ENCODE data around the gene SLC25A43.
"Not testable (repeated sequence)": the region's sequence is repeated elsewhere in the genome, so short reads cannot be mapped to it uniquely, and the experiment has no call there.

The SLC25A43 gene

DNA sequence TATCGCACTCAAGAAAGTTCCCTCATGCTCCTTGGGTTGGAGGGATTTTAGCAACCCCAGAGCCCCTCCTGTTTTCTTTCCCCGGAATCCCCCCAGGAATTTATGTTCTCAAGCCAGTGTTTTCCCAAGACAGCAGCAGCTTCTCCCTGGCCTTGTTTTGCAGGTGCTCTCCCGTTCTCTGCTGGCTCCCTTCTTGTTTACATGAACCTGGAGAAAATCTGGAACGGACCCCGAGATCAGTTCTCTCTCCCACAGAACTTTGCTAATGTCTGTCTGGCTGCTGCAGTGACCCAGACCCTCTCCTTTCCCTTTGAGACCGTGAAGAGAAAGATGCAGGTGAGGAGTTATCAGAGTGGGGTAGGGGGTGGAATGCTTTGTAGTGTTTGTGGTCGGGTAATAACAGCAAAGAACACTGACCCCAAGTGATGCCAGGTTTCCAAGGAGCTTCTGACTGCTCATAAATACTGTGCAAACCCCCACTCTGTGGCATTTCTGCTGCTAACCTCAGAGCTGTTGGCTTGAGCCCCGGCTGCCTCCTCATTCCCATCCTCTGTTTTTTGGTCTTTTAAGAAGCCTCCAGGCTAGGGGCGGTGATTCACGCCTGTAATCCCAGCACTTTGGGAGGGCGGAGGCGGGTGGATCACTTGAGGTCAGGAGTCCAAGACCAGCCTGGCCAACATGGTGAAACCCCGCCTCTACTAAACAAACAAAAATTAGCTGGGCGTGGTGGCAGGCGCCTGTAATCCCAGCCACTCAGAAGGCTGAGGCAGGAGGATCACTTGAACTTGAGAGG lies 11.1 kb downstream of the SLC25A43 start:
- peak; percentile 40 for DNase-seq

DNA sequence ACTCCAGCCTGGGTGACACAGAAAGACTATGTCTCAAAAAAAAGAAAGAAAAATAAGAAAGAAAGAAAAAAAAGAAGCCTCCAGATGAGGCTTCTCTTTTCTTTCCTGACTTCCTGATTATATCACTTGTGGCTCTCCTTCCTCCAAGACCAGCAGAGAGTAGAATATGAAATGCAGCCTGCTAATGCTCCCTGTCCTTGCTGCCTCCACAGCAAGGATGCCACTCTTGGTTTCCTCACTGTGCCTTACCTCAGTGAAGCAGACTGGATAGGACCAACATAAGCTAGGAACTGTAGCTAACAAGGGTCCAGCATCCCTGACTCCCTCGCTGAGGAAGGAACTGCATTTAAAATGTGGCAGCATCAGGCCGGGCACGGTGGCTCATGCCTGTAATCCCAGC lies 11.7 kb downstream of the SLC25A43 start:
- DNase-seq, result no peak

DNA sequence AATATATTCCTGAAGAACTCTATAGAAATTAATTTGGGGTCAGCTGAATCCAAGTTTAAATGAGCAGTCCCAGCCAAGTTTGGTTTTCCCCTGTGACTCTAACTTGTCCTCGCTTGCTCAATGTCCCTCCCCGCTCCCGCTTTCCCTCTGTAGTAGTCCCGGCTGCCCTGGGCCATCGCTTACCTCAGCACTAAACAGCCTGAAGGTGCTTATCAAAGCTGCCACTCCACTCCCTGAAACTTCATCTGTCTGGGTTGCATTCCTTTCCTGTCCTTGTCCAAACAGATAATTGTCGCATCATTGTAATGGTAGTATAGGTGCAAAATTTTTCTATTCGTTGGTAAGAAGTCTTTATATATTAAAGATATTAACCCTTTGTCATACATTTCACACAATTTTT lies 12.8 kb downstream of the SLC25A43 start:
- no peak for DNase-seq

DNA sequence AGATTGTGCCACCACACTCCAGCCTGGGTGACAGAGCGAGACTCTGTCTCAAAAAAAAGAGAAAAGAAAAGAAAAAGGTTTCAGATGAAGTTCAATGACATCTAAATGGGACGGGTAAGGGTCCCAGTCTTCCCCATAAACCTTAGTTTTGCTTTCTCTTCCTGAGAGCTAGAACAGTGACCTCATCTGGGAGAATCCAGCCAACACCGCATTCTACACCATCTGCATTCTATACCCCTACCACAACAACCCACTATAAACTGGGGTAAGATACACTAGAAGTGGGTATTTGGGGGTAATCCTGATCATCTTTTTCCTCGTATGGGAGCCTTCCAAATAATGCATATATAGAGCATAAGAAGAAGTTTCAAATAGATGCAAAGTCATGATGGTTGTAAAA lies 18.2 kb downstream of the SLC25A43 start:
- DNase-seq, result no peak

DNA sequence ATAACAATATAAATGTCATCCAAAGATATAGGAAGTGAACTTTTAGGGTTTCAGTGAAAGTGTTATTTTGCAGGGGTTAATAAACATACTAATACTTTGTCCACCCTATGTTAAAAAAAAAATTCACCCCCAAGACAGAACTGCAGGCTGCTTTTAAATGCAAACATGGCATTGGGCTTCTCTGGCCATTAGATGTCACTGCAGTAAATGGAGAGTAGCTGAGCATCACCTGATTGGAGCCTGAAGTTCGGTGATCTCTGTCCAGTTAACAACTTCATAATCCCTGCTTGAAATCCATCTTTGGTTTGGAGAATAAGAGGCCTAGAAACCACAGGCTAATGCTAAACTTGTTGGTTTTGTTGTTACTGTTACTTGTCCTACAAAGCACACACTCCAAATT lies 18.7 kb downstream of the SLC25A43 start:
- no peak for DNase-seq

DNA sequence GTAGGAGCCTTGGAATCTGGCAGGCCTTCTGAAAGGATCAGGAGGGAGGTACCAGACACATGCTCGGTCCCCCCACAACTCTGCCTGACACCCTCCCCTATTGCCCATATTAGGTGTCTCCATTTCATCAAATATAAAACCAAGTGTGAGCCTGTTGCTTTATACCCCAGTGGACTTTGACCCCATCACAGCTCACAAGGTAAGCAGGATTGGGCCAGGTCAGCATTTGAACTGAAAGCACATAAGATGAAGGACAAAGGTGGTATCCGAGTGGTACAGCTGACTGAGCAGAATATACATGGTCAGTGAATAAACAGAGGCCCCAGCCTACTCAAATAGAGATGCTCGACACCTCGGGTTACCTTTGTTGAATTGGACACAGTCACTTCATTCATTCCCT lies 20.0 kb downstream of the SLC25A43 start:
- DNase-seq, result no peak

DNA sequence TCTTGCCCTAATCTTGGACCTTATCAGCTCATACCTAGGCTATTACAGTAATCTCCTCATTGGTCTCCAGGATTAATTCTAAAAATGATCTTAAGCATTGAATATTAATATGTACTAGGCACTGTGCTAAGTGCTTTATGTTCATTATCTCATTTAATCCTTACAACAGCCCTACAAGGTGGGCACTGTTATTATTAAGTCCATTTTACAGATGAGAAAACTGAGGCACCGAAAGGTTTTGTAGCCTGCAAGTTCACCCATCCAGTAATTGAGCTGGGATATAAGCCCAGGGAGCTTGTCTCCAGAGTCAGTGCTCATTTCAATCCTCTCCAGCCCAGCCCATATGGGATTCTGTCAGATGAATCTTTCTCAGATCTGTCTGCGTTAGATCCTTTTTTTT lies 20.8 kb downstream of the SLC25A43 start:
- no peak for DNase-seq

DNA sequence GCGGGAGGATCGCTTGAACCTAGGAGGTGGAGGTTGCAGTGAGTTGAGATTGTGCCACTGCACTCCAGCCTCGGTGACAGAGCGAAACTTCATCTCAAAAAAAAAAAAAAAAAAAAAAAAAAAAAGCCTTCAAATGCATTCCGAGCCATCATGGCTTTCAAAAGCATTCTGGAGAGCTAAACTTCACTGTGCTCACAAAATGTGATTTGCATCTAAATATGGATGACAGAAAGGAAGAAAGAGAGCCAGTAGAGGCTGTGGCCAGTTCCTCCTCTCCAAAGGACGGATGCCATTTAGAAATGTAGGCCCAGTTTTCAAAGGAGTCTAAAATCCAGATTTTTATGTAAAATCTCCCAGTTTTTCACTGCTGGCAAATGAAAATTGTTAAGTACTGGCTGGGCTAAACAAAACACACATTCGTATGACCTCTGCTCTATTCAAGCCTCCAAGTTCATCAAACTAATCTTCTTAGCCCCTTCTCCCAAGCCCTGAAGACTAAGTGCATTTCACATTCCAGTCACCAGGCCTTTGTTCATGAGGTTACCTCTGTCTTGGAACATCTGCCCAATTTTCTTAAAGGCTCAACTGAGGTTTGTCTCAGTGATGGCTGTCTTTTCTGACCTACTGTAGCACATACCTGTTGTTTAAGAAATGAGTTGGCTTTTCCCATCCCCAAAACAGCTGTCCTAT lies 22.0 kb downstream of the SLC25A43 start:
- DNase-seq, result no peak

DNA sequence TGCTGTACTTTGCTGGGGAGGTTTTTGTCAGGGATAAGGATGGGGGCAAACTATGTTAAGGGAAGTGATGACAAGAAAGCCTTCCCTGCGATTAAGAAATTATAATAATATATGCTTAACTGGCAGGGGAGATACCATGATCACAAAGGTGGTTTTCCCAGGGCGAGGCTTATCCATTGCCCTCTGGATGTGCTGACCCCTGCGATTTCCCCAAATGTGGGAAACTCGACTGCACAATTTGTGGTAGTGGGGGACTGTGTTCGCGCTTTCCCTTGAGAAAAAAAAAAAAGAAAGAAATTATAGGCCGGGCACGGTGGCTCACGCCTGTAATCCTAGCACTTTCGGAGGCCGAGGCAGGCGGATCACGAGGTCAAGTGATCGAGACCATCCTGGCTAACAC lies 24.5 kb downstream of the SLC25A43 start:
- no peak for DNase-seq

DNA sequence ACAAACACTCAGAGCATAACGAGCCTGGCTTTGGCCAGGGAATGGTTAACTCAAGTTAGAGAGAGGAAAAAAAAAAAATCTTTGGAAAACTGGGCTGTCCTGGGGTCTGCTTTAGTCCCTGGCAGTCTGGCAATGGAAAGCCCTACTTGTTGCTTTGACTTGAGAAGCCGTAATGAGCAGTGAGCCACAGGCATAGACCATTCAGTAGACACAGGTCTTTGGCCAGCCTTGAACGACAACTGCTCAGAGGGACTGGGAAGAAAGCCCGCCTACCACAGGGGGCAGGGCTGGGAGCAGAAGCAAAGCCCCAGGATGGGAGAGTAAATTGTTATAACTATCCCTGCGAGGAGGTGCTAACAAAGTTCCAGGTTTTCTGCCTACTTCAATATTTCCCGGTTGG lies 25.9 kb downstream of the SLC25A43 start:
- no peak for DNase-seq

DNA sequence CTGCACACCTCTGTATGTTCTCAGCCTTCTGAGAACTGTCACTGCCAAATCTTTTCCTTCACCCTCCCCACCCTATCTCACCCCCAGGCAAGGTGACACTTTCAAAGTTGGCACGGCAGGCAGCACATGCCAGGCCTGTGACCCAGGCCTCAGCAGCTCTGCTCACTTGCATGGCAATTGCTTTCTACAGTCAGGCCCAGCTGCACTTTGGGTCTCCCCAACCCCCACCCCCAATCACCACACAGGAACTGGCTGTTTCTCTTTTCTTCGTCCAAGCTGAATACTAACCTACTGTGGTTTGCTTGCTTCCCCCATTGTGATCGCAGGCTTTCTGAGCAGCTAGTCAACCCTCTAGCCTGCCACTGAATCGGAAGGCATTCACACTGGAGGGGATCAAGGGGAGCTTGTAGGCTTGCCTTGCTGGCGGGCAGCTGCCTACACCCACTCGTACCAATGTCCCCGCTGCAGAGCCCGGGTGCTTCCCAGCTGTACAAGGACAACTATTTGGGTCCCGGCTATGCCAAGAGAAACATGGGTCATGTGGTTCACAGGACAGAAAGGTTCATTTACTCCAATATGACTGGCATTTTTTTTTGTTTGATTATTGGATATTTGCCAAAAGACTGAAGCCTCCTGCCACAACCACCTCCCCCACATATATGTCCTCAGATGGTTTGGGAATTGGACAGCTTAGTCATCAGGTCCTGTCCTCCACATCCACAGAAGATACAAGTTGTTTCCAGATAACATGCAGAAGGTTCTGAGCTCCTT lies 28.1 kb downstream of the SLC25A43 start:
- DNase-seq, result no peak

DNA sequence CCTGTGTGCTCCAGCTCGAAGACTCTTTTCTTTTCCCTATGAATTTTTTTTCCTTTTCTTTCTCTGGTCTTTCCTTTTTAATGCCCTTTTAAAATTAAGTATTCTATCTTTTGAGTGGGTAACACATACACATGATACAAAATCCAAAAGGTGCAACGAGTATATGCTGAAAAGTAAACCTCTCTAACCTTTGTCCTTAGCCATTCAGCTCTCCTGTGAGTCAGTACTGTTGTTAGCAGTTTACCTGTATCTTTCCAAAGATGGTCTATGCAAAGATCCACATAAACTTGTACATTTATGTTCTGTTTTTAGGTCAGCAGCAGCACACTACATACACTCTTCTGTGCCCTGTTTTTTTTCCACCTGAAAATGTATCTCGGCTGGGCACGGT lies 28.7 kb downstream of the SLC25A43 start:
- DNase-seq, result no peak

DNA sequence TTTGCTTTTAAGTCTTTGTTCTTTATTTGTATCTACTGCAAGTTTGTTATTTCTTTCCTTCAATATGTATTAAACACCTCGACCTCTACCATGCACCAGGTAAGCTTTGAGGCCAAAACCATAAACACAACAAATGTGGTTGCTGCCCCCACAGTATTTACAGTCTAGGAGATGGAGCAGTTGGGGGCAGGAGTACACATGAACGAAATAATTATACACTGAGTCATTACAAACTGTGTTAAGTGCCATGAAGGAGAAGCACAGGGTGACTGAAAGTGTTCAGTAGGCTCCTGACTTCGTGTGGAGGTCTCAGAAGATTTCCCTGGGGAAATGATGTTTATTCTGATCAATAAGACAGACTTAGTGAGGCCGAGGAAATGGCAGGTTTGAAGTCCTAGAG lies 30.3 kb downstream of the SLC25A43 start:
- DNase-seq, result no peak

DNA sequence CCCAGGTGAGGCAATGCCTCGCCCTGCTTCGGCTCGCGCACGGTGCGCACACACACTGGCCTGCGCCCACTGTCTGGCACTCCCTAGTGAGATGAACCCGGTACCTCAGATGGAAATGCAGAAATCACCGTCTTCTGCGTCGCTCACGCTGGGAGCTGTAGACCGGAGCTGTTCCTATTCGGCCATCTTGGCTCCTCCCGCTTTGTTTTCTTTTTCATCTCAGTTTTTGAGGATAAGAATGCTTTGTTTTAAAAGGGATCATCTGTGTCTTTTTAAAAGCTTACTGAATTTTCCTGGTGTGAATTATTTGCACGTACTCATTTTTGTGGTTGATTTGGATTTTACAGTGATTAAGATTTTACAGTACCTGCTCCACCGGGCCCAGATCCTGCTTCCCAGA lies 42.2 kb downstream of the SLC25A43 start:
- DNase-seq, result not testable (repeated sequence)

DNA sequence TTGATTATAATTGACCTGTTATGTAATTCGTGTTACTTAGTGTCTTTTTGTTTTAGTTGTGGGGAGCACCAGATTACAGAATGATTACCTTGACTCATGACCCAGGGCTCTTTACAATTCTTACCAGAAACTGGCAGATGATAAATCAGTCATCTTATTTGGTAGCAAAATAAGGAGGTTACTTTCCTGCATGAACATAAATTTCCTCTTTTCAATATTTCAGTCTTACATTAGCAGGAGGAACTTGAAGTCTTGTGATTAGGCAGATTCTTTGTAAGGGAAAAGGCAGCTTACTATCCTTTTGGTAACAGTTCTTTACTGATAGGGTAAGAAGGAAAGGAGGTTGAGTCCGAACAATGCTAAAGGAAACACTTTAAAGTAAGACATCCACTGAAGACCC lies 43.1 kb downstream of the SLC25A43 start:
- DNase-seq, result no peak

DNA sequence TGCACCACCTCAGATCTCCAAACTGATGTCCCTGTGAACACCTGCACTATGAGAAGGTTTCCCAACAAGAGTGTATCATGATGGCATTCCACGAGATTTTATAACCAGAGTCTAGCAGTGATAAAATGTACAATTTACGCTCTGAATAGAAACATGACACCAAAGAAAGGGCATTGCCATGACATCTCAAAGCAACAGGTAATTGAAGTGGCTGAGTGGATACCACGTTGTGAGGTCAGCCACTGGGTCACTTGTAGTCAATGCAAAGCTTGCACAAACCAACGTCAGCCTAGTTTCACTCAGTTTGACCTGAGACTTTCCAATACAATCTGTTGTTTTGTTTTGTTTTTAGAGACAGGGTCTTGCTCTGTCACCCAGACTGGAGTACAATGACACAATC lies 54.1 kb downstream of the SLC25A43 start:
- DNase-seq, result no peak

DNA sequence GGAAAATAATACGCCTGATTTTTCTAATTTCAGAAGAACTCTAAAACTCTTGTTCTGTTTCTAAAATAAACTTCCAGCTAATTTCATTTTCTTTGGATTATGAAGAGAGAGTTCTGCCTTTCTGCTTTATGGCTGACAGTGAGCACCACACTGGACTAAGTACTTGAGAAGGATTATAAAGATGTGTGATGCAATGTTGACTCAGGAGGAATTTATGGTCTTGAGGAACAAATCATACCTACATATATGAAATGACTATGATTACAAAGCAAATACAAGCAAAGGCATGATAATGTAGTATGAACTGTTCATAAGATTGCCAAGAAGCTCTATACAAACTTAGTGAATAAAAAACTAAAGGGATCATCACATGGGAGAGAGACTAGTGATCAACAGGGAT lies 56.1 kb downstream of the SLC25A43 start:
- DNase-seq, result no peak

DNA sequence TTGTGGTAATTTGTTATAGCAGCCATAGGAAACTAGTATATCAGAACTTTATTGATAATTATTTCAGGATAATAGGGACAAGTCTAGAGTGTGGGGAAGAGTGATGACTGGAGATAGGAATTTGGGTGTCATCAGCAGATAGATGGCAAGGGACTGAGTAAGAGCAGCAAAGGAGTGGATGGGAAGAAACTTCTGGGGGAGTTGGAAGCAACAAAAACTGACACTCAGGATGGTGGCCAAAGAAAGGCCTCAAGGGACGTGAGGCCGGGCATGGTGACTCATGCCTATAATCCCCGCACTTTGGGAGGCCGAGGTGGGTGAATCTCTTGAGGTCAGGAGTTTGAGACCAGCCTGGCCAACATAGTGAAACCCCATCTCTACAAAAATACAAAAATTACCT lies 60.0 kb downstream of the SLC25A43 start:
- DNase-seq, result no peak

DNA sequence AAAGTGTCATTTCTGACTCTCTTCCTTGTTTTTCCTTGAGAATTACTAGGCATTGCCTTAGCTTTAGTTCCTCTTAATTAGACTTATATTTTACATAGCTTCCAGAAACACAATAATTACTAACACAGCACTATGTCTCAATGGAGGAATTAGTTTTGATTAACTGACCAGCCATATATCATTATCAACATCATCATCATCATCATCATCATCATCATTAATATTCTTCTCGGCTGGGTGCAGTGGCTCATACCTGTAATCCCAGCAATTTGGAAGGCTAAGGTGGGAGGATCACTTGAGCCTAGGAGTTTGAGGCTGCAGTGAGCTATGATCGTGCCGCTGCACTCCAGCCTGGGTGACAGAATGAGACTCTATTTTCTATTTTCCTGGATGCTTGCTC lies 66.4 kb downstream of the SLC25A43 start:
- DNase-seq, result no peak

DNA sequence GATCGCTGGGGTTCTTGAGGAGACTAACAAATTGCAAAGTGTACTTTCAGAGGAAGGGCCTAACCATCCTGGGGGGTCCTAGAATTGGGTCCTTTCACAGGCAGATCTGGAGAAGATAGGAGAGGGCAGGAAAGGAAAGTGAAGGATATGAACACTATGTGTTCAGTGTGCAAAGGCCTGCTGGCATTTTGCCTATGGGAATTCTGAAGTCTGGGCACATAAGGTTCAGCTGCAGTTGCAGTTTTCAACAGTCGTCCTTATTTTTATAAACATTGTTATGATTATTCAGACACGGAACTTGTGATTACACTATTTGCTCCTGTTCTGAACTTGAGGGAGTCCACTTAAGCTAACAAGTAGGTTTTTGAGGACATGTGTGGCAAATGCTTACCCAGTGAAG lies 67.8 kb downstream of the SLC25A43 start:
- no peak for DNase-seq

DNA sequence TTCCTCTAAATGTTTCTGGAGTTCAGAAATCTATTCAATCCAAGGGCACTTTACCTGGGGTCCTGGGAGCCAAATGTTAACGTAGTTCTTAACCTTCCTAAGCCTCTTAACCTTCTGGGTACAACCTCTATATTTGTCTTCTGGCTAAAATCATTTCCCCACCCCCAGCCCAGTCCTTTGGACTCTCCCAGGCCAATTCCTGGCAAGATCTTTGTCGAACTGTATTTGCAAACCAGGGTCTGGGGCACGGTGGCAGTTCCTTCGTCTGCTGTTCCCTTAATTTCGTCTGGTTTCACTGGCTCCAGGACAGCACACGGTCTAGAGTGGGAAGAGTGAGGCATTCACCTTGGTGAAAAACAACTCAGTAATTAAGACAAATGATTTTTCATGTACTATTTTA lies 68.3 kb downstream of the SLC25A43 start:
- no peak for DNase-seq

DNA sequence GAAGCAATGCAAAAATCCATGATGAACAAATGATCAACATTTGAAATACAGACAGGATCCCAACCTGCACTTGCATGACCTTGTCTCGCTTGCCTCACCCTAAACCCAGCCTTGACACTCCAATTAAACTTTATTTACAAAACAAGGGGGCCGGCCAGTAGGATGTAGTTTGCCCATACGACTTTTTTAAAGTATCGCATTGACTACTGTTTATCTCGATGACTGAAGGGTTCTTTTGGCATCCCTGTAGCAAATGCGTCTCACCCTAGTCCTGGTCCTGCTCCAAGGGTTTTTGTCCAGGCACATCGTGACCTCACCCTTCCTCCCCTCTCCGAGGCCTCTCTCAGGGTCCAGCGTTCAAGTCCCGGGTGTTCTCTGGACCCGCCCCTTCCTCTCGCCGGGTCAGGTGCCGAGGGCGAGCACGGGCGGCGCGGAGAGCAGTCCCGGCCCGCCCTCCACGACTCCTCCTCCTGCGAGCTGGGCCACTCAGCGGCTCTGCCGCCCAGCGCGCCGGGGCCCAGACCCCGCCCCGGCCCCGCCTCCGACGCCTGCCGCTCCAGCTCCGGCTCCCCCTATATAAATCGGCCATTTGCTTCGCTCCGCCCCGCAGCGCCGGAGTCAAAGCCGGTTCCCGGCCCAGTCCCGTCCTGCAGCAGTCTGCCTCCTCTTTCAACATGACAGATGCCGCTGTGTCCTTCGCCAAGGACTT lies 68.9 kb downstream of the SLC25A43 start, which contains the start of gene SLC25A5:
TSS of gene SLC25A5 (plus strand) at position 603 of the 709 bp plus-strand sequence. CDS start at position 675, 72 bp downstream.
- DNase-seq, result peak; percentile 56
